HG03571 (cell line): ENCODE data around the gene PDE6G.

Source experiments
- ATAC-seq: cut with Tn5 transposase; IDR thresholded peaks from one replicate; pipeline ENCODE4 v1.9.1; 2021; ENCODE audit not compliant: unreplicated experiment

Gene PDE6G

DNA sequence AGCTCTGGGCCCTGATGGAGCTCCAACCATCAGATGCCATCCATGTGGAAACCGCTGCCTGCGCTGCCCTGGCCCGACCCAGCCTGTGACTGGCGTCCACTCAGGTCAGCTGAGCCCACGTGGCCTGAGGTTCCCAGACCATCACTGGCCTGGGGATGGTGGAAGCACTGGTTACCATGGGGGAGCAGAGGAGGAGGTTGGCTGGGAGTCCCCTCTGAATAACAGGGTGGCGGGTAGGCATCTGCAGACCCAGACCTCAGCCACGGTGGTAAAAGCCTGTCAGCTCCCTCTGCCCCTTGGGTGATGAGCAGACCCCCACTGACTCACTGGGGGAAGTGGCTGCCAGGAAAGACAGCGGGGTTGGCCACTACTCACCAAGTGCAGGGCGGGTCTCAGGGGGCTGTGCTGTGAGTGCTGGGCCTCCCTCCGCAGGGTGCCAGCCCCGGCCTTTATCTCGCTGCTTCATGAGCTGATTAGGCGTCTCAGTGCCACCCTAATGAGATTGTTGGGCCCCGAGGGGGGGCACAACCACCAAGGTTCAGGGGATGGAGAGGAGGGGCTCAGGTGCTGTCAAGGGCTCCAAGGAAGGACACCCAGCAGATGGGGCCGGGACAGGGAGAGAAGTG, at the start of gene PDE6G:
PDE6G (minus strand) TSS at position 425 of the 626 bp plus-strand sequence. CDS start 3,237 bp downstream, outside the sequence.
- ATAC-seq = no peak

- ATAC-seq = no peak
Measured at GRCh38 chr17:81705518-81706231, 49.3 kb upstream of the PDE6G start.

DNA sequence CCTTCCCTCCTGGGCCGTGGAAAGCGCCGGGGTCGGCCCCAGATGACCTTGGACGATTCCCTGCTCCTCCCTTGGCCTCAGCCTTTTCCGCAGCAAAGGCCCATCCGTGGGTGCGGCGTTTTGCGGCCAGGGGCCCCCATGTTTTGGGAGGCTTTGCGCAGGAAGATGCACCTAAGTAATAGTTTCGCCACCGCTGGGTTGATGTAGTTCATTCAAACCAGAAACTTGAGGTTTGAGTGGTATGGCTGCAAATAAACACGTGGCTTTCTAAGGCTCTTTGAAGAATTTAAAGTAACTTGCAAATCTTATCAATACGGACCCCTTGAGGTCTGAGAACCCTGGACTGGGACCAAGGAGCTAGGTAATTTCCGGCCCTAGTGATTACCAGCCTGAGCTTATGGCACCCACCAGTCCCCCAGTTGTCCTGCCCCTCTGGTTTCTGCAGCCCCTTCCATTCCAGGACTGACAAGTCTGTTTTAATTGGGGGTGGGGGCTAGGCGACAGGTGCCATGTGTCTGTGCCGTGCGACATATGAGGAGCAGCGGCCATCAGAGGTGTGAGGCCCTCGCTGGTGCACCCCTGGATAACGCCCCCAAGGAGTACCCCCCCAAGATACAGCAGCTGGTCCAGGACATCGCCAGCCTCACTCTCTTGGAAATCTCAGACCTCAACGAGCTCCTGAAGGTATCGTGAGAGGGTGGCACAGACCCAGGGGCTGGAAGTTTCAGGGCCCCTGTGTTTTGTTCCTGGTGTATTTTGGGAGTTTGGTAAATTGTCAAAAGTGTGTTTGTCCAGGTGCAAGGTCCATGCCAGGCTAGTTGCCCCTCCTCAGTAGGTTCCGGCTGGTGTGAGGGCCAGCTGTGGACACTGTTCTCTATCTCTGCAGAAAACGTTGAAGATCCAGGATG, 47.7 kb upstream of the PDE6G start:
- ATAC-seq = peak; percentile 6

DNA sequence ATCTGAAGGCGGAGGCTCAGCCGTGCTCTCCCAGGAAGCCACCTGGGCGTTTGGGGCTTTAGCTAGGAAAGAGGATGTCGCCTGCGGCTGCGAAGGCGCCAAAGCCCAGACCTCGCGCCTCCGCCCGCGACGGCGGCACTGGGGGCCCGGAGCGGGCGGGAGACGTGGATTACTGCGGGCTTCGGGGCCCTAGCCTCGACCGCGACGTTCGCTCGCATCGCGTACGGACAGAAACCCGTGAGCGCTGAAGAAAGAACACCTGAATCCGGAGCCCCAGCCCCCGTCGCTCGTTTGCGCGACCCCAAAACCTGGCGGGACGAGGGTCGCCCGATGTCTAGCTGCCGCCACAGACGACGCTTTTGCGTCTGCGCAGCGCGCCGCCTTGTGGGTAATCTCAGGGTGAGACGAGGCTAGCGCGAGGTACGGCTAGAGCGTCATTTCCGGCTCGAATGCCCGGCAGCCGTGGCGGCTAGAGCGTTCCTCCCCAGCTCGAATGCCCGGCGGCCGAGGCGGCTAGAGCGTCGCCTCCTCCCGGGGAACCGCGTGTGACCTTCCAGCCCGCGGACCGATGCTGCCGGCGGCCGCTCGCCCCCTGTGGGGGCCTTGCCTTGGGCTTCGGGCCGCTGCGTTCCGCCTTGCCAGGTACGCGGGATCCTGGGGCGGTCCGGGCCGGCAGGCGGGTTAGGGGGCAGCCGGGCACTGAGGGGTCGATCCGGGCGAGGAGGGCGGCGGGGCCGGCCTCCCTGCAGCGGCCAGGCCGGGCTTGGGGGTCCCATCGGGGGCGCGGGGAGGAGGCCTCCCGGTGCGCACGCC, 46.8 kb upstream of the PDE6G start, which contains the start of gene MRPL12:
MRPL12 (plus strand) TSS at position 434 of the 813 bp plus-strand sequence; CDS start at position 569, 135 bp downstream.
- peak; percentile 70 for ATAC-seq

- no peak for ATAC-seq
Measured at GRCh38 chr17:81701288-81702071, 45.1 kb upstream of the PDE6G start.

DNA sequence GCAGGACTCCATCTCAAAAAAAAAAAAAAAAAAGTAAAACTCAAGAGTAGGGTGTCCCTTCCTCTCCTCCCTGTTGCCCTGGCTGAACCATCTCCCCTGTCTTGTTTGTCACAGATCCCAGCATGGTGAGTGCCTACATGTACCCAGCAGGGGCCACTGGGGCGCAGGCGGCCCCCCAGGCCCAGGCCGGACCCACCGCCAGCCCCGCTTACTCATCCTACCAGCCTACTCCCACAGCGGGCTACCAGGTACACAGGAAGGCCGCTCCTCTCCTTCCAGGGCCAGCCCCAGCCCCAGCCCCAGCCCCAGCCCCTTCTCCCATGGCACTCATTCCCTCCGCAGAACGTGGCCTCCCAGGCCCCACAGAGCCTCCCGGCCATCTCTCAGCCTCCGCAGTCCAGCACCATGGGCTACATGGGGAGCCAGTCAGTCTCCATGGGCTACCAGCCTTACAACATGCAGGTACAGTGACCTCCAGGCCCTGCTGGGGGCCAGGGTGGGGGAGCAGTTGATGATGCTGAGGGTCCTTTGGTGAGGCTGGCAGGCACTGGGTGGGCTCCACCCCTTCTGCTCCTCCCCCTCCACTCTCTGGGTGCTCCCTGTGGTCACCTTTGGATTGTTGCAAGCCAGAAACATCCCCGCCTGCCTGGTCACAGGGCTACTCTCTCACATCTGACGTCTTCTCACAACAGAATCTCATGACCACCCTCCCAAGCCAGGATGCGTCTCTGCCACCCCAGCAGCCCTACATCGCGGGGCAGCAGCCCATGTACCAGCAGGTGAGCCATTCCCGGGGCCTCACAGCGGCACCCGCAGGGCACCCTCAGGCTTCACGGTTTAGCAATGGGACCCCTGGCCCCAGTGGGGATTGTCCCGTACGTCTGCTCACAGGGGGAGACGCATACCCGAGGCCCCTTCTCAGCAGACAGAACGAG, 44.3 kb upstream of the PDE6G start:
- ATAC-seq = no peak

DNA sequence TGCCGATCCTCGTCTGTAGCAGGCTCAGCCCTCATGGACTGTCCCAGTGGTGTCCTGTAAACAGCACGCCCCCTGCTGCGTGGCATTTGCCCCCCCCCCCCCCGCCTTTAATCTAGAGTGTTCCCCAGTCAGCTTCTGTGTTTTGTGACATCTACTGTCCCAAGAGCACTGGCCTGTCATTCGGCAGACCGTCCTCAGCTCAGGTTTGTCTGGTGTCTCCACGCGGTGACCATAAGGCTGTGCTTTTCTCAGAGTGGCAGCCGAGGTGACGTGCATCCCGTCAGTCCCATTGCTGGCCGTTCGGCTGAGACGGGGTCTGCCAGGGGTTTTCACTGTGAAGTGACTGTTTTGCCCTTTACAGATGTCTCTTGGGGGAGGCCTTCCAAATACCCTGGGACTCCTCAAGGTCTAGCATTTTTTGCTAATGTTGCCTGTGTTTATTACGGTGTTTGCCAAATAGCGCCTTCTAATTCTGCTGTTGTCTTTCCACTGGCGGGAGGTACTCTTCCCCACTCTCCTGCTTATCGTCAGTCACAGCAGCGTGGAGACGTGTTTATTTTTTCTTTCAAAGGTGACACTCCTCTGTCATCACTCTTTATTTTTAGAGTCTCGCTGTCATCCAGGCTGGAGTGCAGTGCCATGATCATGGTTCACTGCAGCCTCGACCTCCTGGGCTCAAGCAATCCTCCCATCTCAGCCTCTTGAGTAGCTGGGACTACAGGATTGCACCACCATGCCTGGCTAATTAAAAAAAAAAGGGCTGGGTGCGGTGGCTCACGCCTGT, 41.1 kb upstream of the PDE6G start:
- ATAC-seq = no peak

DNA sequence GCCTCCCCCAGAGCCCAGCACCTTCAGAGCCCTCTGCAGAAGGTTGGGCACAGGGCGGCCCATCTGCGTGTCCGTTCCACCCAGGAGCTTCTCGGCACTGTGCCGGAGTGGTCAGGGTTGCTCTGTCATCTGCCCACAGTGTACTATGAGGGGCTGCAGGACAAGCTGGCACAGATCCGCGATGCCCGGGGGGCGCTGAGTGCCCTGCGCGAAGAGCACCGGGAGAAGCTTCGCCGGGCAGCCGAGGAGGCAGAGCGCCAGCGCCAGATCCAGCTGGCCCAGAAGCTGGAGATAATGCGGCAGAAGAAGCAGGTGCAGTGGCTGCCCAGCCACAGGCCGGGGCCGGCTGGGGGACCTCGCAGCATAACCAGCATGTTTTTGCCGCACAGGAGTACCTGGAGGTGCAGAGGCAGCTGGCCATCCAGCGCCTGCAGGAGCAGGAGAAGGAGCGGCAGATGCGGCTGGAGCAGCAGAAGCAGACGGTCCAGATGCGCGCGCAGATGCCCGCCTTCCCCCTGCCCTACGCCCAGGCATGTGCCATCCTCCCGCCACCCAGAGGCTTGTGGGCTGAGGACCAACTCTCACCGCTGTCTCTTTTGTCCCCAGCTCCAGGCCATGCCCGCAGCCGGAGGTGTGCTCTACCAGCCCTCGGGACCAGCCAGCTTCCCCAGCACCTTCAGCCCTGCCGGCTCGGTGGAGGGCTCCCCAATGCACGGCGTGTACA, 40.0 kb upstream of the PDE6G start:
- ATAC-seq = no peak

DNA sequence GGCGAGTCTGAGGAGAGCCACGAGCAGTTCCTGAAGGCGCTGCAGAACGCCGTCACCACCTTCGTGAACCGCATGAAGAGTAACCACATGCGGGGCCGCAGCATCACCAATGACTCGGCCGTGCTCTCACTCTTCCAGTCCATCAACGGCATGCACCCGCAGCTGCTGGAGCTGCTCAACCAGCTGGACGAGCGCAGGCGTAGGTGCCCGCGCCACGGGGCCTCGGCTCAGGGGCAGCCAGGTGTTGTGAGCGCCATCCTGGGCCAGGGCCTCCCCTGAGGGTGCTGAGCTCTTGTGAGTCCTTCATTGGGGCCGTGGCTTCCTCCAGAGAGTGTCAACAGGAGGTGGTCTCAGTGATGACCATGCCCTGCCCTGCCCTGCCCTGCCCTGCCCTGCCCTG, 39.5 kb upstream of the PDE6G start:
- ATAC-seq = no peak

GRCh38 chr17:81695211-81695610, 38.9 kb upstream of the PDE6G start:
- no peak for ATAC-seq

DNA sequence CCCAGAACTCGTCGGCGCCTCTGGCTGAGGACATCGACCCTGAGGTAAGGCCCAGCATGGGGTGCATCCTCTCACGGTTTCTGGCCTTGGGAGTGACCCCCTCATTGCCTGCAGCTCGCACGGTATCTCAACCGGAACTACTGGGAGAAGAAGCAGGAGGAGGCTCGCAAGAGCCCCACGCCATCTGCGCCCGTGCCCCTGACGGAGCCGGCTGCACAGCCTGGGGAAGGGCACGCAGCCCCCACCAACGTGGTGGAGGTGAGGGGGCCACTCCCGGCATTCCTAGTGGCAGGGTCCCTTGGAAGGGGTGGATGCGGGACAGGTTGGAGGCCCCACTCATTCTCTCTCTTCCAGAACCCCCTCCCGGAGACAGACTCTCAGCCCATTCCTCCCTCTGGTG, 38.5 kb upstream of the PDE6G start:
- ATAC-seq = no peak

DNA sequence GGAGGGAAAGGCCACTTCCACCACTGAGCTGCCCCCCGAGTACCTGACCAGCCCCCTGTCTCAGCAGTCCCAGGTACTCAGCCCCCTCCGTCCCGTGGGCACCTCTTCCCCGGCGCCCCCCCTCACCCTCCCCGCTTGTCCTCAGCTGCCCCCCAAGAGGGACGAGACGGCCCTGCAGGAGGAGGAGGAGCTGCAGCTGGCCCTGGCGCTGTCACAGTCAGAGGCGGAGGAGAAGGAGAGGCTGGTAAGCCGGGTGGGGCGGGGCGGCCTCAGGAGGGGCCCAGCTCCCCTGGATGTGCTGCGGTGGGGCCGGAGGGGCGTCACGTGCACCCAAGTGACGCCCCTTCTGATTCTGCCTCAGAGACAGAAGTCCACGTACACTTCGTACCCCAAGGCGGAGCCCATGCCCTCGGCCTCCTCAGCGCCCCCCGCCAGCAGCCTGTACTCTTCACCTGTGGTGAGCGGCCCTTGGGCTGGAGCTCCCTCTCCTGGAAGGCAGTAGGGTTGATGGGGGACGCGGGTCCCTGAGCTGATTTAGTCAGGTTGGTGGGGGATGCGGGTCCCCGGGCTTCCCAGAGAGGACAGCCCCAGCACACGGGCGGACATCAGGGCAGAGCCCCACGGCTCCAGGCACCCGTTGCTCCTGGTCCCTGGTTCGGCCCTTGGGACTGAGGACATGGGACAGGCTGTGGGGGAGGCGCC, 37.3 kb upstream of the PDE6G start:
- ATAC-seq = no peak

GRCh38 chr17:81691608-81692007, 35.3 kb upstream of the PDE6G start:
- no peak for ATAC-seq

- no peak for ATAC-seq
Measured at GRCh38 chr17:81691196-81691595, 34.9 kb upstream of the PDE6G start.

DNA sequence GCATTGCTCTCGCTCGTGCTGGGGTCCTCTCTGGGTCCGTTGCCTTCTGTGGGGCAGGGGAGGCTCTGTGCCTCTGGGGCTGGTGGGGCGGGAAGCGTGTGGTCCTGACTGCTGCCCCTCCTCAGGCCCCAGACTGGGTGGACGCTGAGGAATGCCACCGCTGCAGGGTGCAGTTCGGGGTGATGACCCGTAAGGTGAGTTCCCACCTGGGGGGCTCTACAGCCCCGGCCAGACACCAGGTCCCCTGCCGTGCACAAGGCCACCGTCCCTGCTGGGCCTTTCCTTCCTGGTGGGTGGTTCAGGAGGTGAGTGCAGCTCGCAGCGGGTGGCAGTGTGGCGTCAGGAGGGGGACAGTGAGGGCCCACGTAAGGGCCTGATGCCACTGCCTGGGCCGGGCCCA, 34.2 kb upstream of the PDE6G start:
- no peak for ATAC-seq

DNA sequence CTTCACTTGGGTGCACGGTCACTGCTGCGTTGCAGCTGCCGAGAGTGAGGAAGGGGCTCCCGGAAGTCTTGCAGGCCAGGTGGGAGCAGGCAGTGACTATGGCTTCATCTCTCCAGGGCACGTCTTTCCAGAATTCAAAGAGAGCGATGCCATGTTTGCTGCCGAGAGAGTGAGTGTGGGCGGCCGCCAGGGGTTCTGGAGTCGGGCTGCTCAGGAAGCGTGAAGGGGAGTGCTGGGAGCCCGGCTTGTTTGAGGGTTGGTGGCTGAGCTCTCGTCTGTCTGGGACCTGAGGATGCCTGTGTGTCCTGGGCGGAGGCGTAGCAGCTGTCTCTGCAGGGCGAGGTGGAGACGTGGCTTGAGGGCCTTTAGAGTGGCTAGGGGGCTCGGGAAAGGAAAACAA, 33.7 kb upstream of the PDE6G start:
- no peak for ATAC-seq

DNA sequence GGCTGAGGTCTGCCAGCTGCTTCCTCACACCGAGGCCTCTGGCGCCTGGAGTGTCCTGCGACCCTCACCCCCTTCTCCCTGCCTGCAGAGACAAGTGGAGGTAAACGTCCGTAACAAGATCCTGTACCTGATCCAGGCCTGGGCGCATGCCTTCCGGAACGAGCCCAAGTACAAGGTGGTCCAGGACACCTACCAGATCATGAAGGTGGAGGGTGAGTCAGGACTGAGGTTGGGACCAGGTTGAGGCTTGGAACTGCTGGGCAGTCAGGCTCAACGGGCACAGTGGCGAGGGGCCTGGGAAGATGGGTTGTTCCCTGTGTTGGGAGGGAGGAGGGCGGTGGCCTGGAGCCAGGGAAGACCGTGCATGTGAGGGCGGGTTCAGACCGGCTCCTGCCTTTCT, 32.3 kb upstream of the PDE6G start:
- ATAC-seq = no peak
